SKM-1 (cell line): Measurements from ENCODE around the gene GPR39.

Experiments used
- DNase-seq: peaks from one replicate; lab custom pipeline; 2025; ENCODE audit not compliant: unreplicated experiment; lab: John Stamatoyannopoulos, UW

The GPR39 gene

GRCh38 chr2:132412021-132412420, 4.6 kb upstream of the GPR39 start:
- no peak for DNase-seq

- no peak for DNase-seq
Measured at GRCh38 chr2:132414081-132414480, 2.5 kb upstream of the GPR39 start.

GRCh38 chr2:132415256-132415914, 1.2 kb upstream of the GPR39 start:
- DNase-seq = no peak

GRCh38 chr2:132415915-132416722, 486 bp upstream of the GPR39 start:
- no peak for DNase-seq

- DNase-seq = no peak
Measured at GRCh38 chr2:132417430-132418035, 928 bp downstream of the GPR39 start.

- no peak for DNase-seq
Measured at GRCh38 chr2:132419235-132419634, 2.6 kb downstream of the GPR39 start.

- DNase-seq = no peak
Measured at GRCh38 chr2:132419941-132420340, 3.3 kb downstream of the GPR39 start.

- no peak for DNase-seq
Measured at GRCh38 chr2:132420816-132421805, 4.5 kb downstream of the GPR39 start.

GRCh38 chr2:132422736-132423135, 6.1 kb downstream of the GPR39 start:
- DNase-seq = no peak

GRCh38 chr2:132424526-132425121, 8.0 kb downstream of the GPR39 start:
- DNase-seq = no peak

- DNase-seq = no peak
Measured at GRCh38 chr2:132426033-132426432, 9.4 kb downstream of the GPR39 start.

- no peak for DNase-seq
Measured at GRCh38 chr2:132426656-132427055, 10.1 kb downstream of the GPR39 start.

GRCh38 chr2:132429351-132429750, 12.7 kb downstream of the GPR39 start:
- DNase-seq = no peak

GRCh38 chr2:132429941-132430573, 13.5 kb downstream of the GPR39 start:
- DNase-seq = no peak

GRCh38 chr2:132430895-132431294, 14.3 kb downstream of the GPR39 start:
- DNase-seq = no peak

GRCh38 chr2:132437852-132438669, 21.5 kb downstream of the GPR39 start:
- no peak for DNase-seq

GRCh38 chr2:132438691-132439090, 22.1 kb downstream of the GPR39 start:
- DNase-seq = no peak

- DNase-seq = no peak
Measured at GRCh38 chr2:132439703-132440398, 23.2 kb downstream of the GPR39 start.

- DNase-seq = no peak
Measured at GRCh38 chr2:132441051-132441450, 24.4 kb downstream of the GPR39 start.
